GM12878 (cell line): Measurements from ENCODE around the gene PNPLA4. TPM values are rescaled to one million over a fixed set of nuclear protein-coding genes. Genes with fewer than 3 reads are reported as not detected.

Experiments used
- ATAC-seq: fragments of 200-7000 bp; cut with Tn5 transposase; 3 replicates; pipeline ENCODE4 v1.9.1; 2020; ENCODE audit warnings: mild to moderate bottlenecking, moderate library complexity
- BruUV-seq: library from RNA; stranded (reverse); fragments of 400-500 nt; replicated peaks from 2 replicates; lab custom pipeline; 2021; lab: Mats Ljungman, UMichigan
- CTCF ChIA-PET: fragments of 300-600 bp; sonication (Branson Sonifier 250); formaldehyde crosslinking; extraction: SDS; loops from one replicate; lab custom pipeline; 2021; ENCODE audit warnings: inconsistent platforms; lab: Yijun Ruan, JAX
- POLR2A ChIA-PET: fragments of 350-600 bp; formaldehyde crosslinking; extraction: SDS; loops from one replicate; lab custom pipeline; 2021; ENCODE audit warnings: inconsistent platforms; lab: Charles Lee
- RAD21 ChIA-PET: fragments of 300-600 bp; sonication (Branson Sonifier 250); formaldehyde crosslinking; loops from one replicate; lab custom pipeline; 2023; ENCODE audit warnings: antibody characterized with exemption; ENCODE audit not compliant: unreplicated experiment; lab: Charles Lee
- SMC1A ChIA-PET: fragments of 300-600 bp; sonication (Branson Sonifier 250); formaldehyde crosslinking; loops from one replicate; lab custom pipeline; 2023; ENCODE audit not compliant: unreplicated experiment, uncharacterized antibody; lab: Charles Lee
- DNase-seq: peaks from one replicate; pipeline ENCODE4 v3.0.0-alpha.2; 2011; ENCODE audit warnings: low read depth, low spot score
- FAIRE-seq: peaks from 3 replicates; lab custom pipeline; 2011; peaks lifted over from hg19 to GRCh38; lab: Jason Lieb, UNC
- H2AFZ ChIP-seq: 2 replicates; pipeline ENCODE4 v1.6.0; 2011; ENCODE audit warnings: low read depth, low read length, control low read depth; ENCODE audit not compliant: control insufficient read depth
- H3K27ac ChIP-seq: 2 replicates; pipeline ENCODE4 v1.5.1; 2011; ENCODE audit warnings: control low read depth; ENCODE audit not compliant: control insufficient read depth, insufficient read depth
- H3K27me3 ChIP-seq, 2 experiments: replicated peaks in 1 of 2; 2 replicates each; pipeline versions ENCODE4 v1.6.0 to v1.6.1; 2011; ENCODE audit warnings: low read length in 1 of 2; ENCODE audit not compliant: control insufficient read depth in 2 of 2, insufficient read depth in 2 of 2
- H3K36me3 ChIP-seq, 2 experiments: 2 replicates each; pipeline ENCODE4 v1.5.1; 2011; ENCODE audit warnings: low read length in 1 of 2; ENCODE audit not compliant: control insufficient read depth in 2 of 2, insufficient read depth in 2 of 2
- H3K4me1 ChIP-seq: 2 replicates; pipeline ENCODE4 v1.6.1; 2011; ENCODE audit warnings: mild to moderate bottlenecking, low read length, moderate library complexity, mixed read lengths; ENCODE audit not compliant: control insufficient read depth, insufficient read depth
- H3K4me2 ChIP-seq: 2 replicates; pipeline ENCODE4 v1.6.0; 2011; ENCODE audit warnings: control low read depth; ENCODE audit not compliant: control insufficient read depth, insufficient read depth
- H3K4me3 ChIP-seq: fragments of 200-600 bp; sonication (generic); 2 replicates; pipeline ENCODE4 v1.5.1; 2016
- H3K79me2 ChIP-seq: 2 replicates; pipeline ENCODE4 v1.6.0; 2011; ENCODE audit warnings: low read length; ENCODE audit not compliant: control insufficient read depth, insufficient read depth
- H3K9ac ChIP-seq: 2 replicates; pipeline ENCODE4 v1.8.0; 2011; ENCODE audit warnings: low read length, control low read depth, mixed read lengths; ENCODE audit not compliant: control insufficient read depth, insufficient read depth
- H3K9me3 ChIP-seq: replicated peaks from 3 replicates; pipeline ENCODE4 v1.5.1; 2011; ENCODE audit warnings: mild to moderate bottlenecking, low read length; ENCODE audit not compliant: control insufficient read depth, insufficient read depth
- H4K20me1 ChIP-seq: 2 replicates; pipeline ENCODE4 v1.6.0; 2011; ENCODE audit not compliant: control insufficient read depth, insufficient read depth
- BMI1 ChIP-seq: fragments of 450-650 bp; IDR thresholded peaks from 2 replicates; pipeline ENCODE4 v1.6.1; 2016; ENCODE audit warnings: mild to moderate bottlenecking, moderate library complexity, borderline replicate concordance
- CBX5 ChIP-seq: sonication (generic); IDR thresholded peaks from 2 replicates; pipeline ENCODE4 v1.6.1; 2016; ENCODE audit warnings: low read depth, moderate library complexity, mild to moderate bottlenecking, inconsistent platforms
- CHD1 ChIP-seq: IDR thresholded peaks from 2 replicates; pipeline ENCODE4 v1.6.1; 2012; ENCODE audit warnings: low read depth, low read length, improper control_type of control experiment
- EZH2 ChIP-seq: IDR thresholded peaks from 2 replicates; pipeline ENCODE4 v1.6.1; 2012; ENCODE audit warnings: low read depth, mild to moderate bottlenecking, control low read depth, inconsistent platforms, low read length, borderline replicate concordance; ENCODE audit not compliant: control insufficient read depth
- IKZF2 ChIP-seq, 2 experiments: fragments of 450-650 bp; IDR thresholded peaks; 2 replicates each; pipeline ENCODE4 v1.6.1; 2017; ENCODE audit warnings: mild to moderate bottlenecking in 2 of 2, moderate library complexity in 2 of 2
- MEF2A ChIP-seq: IDR thresholded peaks from 2 replicates; pipeline ENCODE4 v1.6.1; 2011; ENCODE audit warnings: low read depth, mild to moderate bottlenecking, low read length, moderate library complexity; ENCODE audit not compliant: insufficient read depth
- POLR2AphosphoS2 ChIP-seq: IDR thresholded peaks from 2 replicates; pipeline ENCODE4 v1.6.1; 2011; ENCODE audit warnings: low read depth, mild to moderate bottlenecking, low read length, improper control_type of control experiment, moderate library complexity
- SMC3 ChIP-seq: IDR thresholded peaks from 2 replicates; pipeline ENCODE4 v1.6.1; 2011; ENCODE audit warnings: low read length, improper control_type of control experiment, borderline replicate concordance
- STAT3 ChIP-seq: IDR thresholded peaks from 2 replicates; pipeline ENCODE4 v1.6.1; 2011; ENCODE audit warnings: low read depth, low read length, improper control_type of control experiment
- YBX1 ChIP-seq: fragments of 450-650 bp; IDR thresholded peaks from 2 replicates; pipeline ENCODE4 v1.6.1; 2016; ENCODE audit warnings: antibody characterized with exemption
- ZNF207 ChIP-seq: fragments of 450-650 bp; IDR thresholded peaks from 2 replicates; pipeline ENCODE4 v1.6.1; 2014; ENCODE audit warnings: antibody characterized with exemption, mild to moderate bottlenecking, borderline replicate concordance
- WGBS: methylation state at CpG from one replicate; pipeline ENCODE4 v1.1.6; 2016; ENCODE audit warnings: low lambda C conversion rate; ENCODE audit not compliant: insufficient replicate concordance, insufficient coverage; ENCODE audit errors: missing lambda C conversion rate; 5-methylcytosine and 5-hydroxymethylcytosine counted together
- in situ Hi-C: fragments of 300-500 bp; cut with MboI; formaldehyde crosslinking; loops from 9 replicates; pipeline ENCODE4 v1.14.3; 2018; ENCODE audit warnings: mixed read lengths
- intact Hi-C: fragments of 100-400 bp; cut with micrococcal nuclease; formaldehyde crosslinking; loops from one replicate; pipeline ENCODE4 v1.14.2; 2022; ENCODE audit not compliant: unreplicated experiment
- polyA plus RNA-seq, 11 experiments: library from polyadenylated mRNA; depleted of rRNA in 4 of 11; unstranded in 6 of 11; stranded (reverse) in 5 of 11; fragments of >200 nt; fragmentation: Nextera tagmentation in 4 of 11; fragmentation: Illumina TruSeq in 1 of 11; extraction: Ambion mirVana in 4 of 11; extraction: Trizol in 1 of 11; gene quantifications; 1 replicate in 1 of 11; 2 replicates in 10 of 11; pipeline versions ENCODE4 v1.2.1 to v1.2.3, GENCODE V29; 2011 to 2016; ENCODE audit warnings: inconsistent platforms in 2 of 11, missing spikeins in 2 of 11, low read depth in 1 of 11
- total RNA-seq, 4 experiments: library from RNA; depleted of rRNA in 3 of 4; stranded (reverse); fragments of >200 nt in 3 of 4; fragmentation: Illumina TruSeq in 1 of 4; extraction: Trizol in 1 of 4; gene quantifications; 2 replicates each; pipeline versions ENCODE4 v1.2.1 to v1.2.3, GENCODE V29; 2013 to 2021
- TF ChIP-seq, protein P1 (sequence below): fragments of 450-650 bp; formaldehyde crosslinking; IDR thresholded peaks from 2 replicates; pipeline ENCODE4 v1.4.0; 2020; ENCODE audit warnings: mild to moderate bottlenecking, moderate library complexity

Gene PNPLA4
- total and polyA plus RNA-seq, 10 of the 15 experiments (the other 5 are each of a cell fraction or from before 2014, with no cell fraction given): 18.0 to 53.0 (median 33.6) TPM

DNA sequence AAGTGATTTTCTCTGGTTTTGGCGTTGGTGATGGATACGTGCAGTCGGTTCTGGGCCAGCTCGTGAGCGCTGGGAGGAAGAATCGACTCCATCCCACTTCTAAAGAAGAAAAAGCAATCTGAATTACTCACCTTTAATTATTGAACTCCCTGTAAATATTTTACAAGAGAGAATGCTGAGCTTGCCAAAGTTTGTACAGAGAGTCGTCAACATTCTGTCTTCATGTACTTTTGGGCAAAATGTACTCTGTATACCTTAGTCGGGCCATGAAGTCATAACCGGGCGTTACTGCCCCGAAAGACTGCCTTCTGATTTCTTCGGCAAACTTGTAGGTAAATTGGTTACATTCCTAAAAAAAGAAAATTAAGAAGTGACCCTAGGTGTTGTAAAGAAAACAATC lies 5.5 kb downstream of the PNPLA4 start:
- FAIRE-seq: no peak
- TF ChIP-seq SMC3 (no peak), STAT3 (no peak)

DNA sequence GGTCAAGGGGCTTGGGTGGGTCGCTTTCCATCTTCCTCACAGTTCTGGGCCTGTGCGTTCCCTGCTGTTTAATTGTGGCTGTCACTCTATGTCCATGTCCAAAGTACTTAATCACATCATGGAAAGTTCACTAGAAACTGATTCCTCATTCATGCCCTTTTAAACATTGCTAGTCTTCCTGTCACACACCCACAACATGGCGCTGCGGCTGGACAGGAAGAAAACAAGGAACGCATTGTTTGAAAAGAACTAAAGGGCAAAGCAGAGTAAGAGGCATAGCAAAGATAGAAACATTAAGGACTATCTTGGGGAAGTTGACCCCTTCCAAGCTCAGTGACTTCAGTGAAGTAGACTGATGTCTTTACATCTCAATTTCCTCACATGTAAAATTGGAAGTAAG lies 18.4 kb downstream of the PNPLA4 start:
- ChIA-PET RAD21 (no interaction called here), SMC1A (no interaction called here), POLR2A (no interaction called here), CTCF (interaction anchor here (1.5 kb wide), 1 partner anchor 15 kb away, joined by 3 read pairs; no protein-coding TSS in a partner anchor)
- Histone ChIP-seq H4K20me1 (no peaks in the 10 kb centered on the region), H3K27ac (no peak overlapping the region), H3K9me3 (no peaks in the 10 kb centered on the region), H2AFZ (no peak overlapping the region), H3K4me3 (no peak overlapping the region), H3K79me2 (no peaks in the 10 kb centered on the region), H3K27me3 (no peaks in the 10 kb centered on the region), H3K4me2 (no peak overlapping the region), H3K9ac (no peak overlapping the region), H3K4me1 (no peaks in the 10 kb centered on the region), H3K36me3 (no peaks in the 10 kb centered on the region)
- no peak for FAIRE-seq
- WGBS: 87% methylated on average over 5 of the region's 5 CpGs
- intact Hi-C loops: no loop called here
- ATAC-seq: no peak
- no TSS peak for BruUV-seq
- in situ Hi-C loops: no loop called here
- no peak for DNase-seq
- no peak for TF ChIP-seq EZH2
- no peak for TF ChIP-seq CHD1
- TF ChIP-seq IKZF2 (IDR thresholded peaks at IDR 0.05): no peak
- TF ChIP-seq MEF2A: no peak
- no peak for TF ChIP-seq YBX1
- TF ChIP-seq BMI1: no peak
- no peak for TF ChIP-seq CBX5
- TF ChIP-seq, protein P1, sequence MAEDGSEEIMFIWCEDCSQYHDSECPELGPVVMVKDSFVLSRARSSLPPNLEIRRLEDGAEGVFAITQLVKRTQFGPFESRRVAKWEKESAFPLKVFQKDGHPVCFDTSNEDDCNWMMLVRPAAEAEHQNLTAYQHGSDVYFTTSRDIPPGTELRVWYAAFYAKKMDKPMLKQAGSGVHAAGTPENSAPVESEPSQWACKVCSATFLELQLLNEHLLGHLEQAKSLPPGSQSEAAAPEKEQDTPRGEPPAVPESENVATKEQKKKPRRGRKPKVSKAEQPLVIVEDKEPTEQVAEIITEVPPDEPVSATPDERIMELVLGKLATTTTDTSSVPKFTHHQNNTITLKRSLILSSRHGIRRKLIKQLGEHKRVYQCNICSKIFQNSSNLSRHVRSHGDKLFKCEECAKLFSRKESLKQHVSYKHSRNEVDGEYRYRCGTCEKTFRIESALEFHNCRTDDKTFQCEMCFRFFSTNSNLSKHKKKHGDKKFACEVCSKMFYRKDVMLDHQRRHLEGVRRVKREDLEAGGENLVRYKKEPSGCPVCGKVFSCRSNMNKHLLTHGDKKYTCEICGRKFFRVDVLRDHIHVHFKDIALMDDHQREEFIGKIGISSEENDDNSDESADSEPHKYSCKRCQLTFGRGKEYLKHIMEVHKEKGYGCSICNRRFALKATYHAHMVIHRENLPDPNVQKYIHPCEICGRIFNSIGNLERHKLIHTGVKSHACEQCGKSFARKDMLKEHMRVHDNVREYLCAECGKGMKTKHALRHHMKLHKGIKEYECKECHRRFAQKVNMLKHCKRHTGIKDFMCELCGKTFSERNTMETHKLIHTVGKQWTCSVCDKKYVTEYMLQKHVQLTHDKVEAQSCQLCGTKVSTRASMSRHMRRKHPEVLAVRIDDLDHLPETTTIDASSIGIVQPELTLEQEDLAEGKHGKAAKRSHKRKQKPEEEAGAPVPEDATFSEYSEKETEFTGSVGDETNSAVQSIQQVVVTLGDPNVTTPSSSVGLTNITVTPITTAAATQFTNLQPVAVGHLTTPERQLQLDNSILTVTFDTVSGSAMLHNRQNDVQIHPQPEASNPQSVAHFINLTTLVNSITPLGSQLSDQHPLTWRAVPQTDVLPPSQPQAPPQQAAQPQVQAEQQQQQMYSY (CRISPR knock-in tag): no peak
- no peak for TF ChIP-seq POLR2AphosphoS2
- TF ChIP-seq ZNF207: no peak

More for the DNA sequence above, 5.5 kb downstream of the PNPLA4 start:
- DNase-seq: no peak
- ATAC-seq: no peak
- WGBS: 94% methylated on average over 12 of the region's 12 CpGs
- Histone ChIP-seq H3K4me1 (peaks cover 7% of the 10 kb centered on the region), H4K20me1 (no peaks in the 10 kb centered on the region), H3K9me3 (no peaks in the 10 kb centered on the region), H3K4me3 (no peak overlapping the region), H2AFZ (no peak overlapping the region), H3K4me2 (no peak overlapping the region), H3K79me2 (no peaks in the 10 kb centered on the region), H3K9ac (no peak overlapping the region), H3K27ac (no peak overlapping the region), H3K27me3 (no peaks in the 10 kb centered on the region), H3K36me3 (no peaks in the 10 kb centered on the region; a peak in 1 of 4 replicates)
- in situ Hi-C loops: no loop called here
- intact Hi-C loops: loop anchor here (10.0 kb wide), 1 partner anchor 577 kb away; no protein-coding TSS in a partner anchor
- POLR2A ChIA-PET: no interaction called here
- CTCF ChIA-PET: no interaction called here
- RAD21 ChIA-PET: no interaction called here
- SMC1A ChIA-PET: no interaction called here
- BruUV-seq: no TSS peak
